Spleen (tissue), 11 donors: ENCODE data around the gene MRAP. TPM values are rescaled to one million over a fixed set of nuclear protein-coding genes. Genes with fewer than 3 reads are reported as not detected.
A peak's percentile ranks its signal among the peaks of the same experiment; 100 is the strongest.

Experiments used
- DNase-seq: peaks from one replicate; pipeline ENCODE4 v3.0.0-alpha.2; 2020
- H3K27ac ChIP-seq, 8 donors: fragments of 200-600 bp; sonication (generic) in 7 of 8; 1 replicate in 4 of 8; 2 replicates in 4 of 8; pipeline versions ENCODE4 v1.5.0 to v1.8.0; 2016 to 2021; ENCODE audit warnings: inconsistent platforms in 4 of 8, mild to moderate bottlenecking in 4 of 8, moderate library complexity in 1 of 8
- H3K27me3 ChIP-seq, 7 donors: fragments of 200-600 bp; sonication (generic) in 6 of 7; replicated peaks in 1 of 7; 1 replicate in 4 of 7; 2 replicates in 3 of 7; pipeline versions ENCODE4 v1.5.0 to v1.8.0; 2016 to 2021; ENCODE audit warnings: inconsistent platforms in 3 of 7, mild to moderate bottlenecking in 1 of 7
- H3K36me3 ChIP-seq, 6 donors: fragments of 200-600 bp; sonication (generic) in 5 of 6; 1 replicate in 4 of 6; 2 replicates in 2 of 6; pipeline versions ENCODE4 v1.5.0 to v1.8.0; 2016 to 2021; ENCODE audit warnings: inconsistent platforms in 2 of 6
- H3K4me1 ChIP-seq, 6 donors: fragments of 200-600 bp; sonication (generic) in 5 of 6; 1 replicate in 3 of 6; 2 replicates in 3 of 6; pipeline versions ENCODE4 v1.5.0 to v1.8.0; 2016 to 2021; ENCODE audit warnings: inconsistent platforms in 3 of 6
- H3K4me3 ChIP-seq, 8 donors: fragments of 200-600 bp; sonication (generic) in 7 of 8; 1 replicate in 4 of 8; 2 replicates in 4 of 8; pipeline versions ENCODE4 v1.5.0 to v1.8.0; 2016 to 2021; ENCODE audit warnings: inconsistent platforms in 4 of 8, mild to moderate bottlenecking in 4 of 8, moderate library complexity in 2 of 8
- H3K9me3 ChIP-seq, 8 donors: fragments of 200-600 bp; sonication (generic) in 7 of 8; 1 replicate in 4 of 8; 2 replicates in 4 of 8; pipeline versions ENCODE4 v1.5.0 to v1.8.0; 2016 to 2021; ENCODE audit warnings: inconsistent platforms in 4 of 8
- CTCF ChIP-seq, 11 experiments: fragments of 200-600 bp in 7 of 11; fragments of 450-650 bp in 4 of 11; sonication (generic) in 4 of 11; IDR thresholded peaks in 8 of 11; conservative IDR thresholded peaks in 3 of 11; 1 replicate in 7 of 11; 2 replicates in 4 of 11; pipeline versions ENCODE4 v1.4.0 to v1.8.0; 2016 to 2021; ENCODE audit warnings: antibody characterized with exemption in 11 of 11, inconsistent platforms in 4 of 11, mild to moderate bottlenecking in 1 of 11
- POLR2A ChIP-seq, 3 donors: fragments of 450-650 bp; IDR thresholded peaks; one replicate each; pipeline ENCODE4 v1.5.1; 2017; ENCODE audit warnings: antibody characterized with exemption in 3 of 3, mild to moderate bottlenecking in 1 of 3
- POLR2AphosphoS5 ChIP-seq, 3 donors: sonication (generic); formaldehyde crosslinking; IDR thresholded peaks; one replicate each; pipeline ENCODE4 v1.5.1; 2017; ENCODE audit warnings: antibody characterized with exemption in 3 of 3
- WGBS, 5 donors: extraction: QIAGEN DNeasy Blood & Tissue Kit in 3 of 5; methylation state at CpG; one replicate each; pipeline versions ENCODE4 v1.1.5 to v1.1.7; 2013 to 2018; 5-methylcytosine and 5-hydroxymethylcytosine counted together
- intact Hi-C: fragments of 100-400 bp; cut with DNase I; formaldehyde crosslinking; loops from one replicate; pipeline ENCODE4 v1.15.0; 2023; ENCODE audit warnings: low total_unique reads
- polyA plus RNA-seq, 3 donors: library from polyadenylated mRNA; stranded (reverse); fragments of 200-250 nt; gene quantifications; one replicate each; pipeline ENCODE4 v1.2.1, GENCODE V29; 2013
- total RNA-seq, 7 donors: library from RNA; depleted of rRNA in 3 of 7; stranded (reverse); fragments of >200 nt in 3 of 7; fragmentation: NEBNext Ultra II Directional in 4 of 7; extraction: Animal tissue kit (Norgen Biotek cat#: 25700) in 4 of 7; gene quantifications; one replicate each; pipeline versions ENCODE4 v1.1.0 to v1.2.1, GENCODE V29; 2016 to 2021
- donor health status: healthy with polysubstance abuse.
- donor health status: DM: no; HTN: no; CAD: no; lungs with moderate emphysema.
- donor health status: DM: no; HTN: no; CAD: no.
- donor health status: Bipolar disorder and iron deficiency.
- donor health status: healthy.
- donor health status: DM: no; HTN: no; CAD: no.
- donor health status: DM: yes; HTN: yes; CAD: no.

Gene MRAP
- total and polyA plus RNA-seq, 10 donors: 0.09 TPM; not detected in 9

GRCh38 chr21:32329331-32329730 lies 30.7 kb downstream of the MRAP start:
- intact Hi-C loops: no loop called here
- H3K27me3 ChIP-seq: no peaks in the 10 kb centered on the region
- WGBS, 5 donors: 79 to 86% (median 81%) methylated on average over 2 of the region's 2 CpGs
- peaks cover 0 to 97% (median 66%) of the 10 kb centered on the region in 6 donors for H3K36me3 ChIP-seq
- peaks cover 0 to 12% (median 0%) of the 10 kb centered on the region in 6 donors for H3K4me1 ChIP-seq
- no peak overlapping the region for H3K4me3 ChIP-seq
- peak overlapping the region in 6 of 8 donors; percentile 34 to 68 (median 46) for H3K27ac ChIP-seq
- DNase-seq: no peak
- TF ChIP-seq CTCF (IDR thresholded peaks at IDR 0.05 in 8 of 11, conservative IDR thresholded peaks at IDR 0.05 in 3 of 11) (no peak), POLR2A (IDR thresholded peaks at IDR 0.05) (no peak), POLR2AphosphoS5 (IDR thresholded peaks at IDR 0.05) (no peak)
- H3K9me3 ChIP-seq: no peaks in the 10 kb centered on the region

- no peak overlapping the region for H3K4me3 ChIP-seq
- DNase-seq: no peak
- H3K27me3 ChIP-seq: no peaks in the 10 kb centered on the region
- H3K4me1 ChIP-seq: peaks cover 0 to 12% (median 0%) of the 10 kb centered on the region in 6 donors
- TF ChIP-seq POLR2A (IDR thresholded peaks at IDR 0.05) (no peak), CTCF (IDR thresholded peaks at IDR 0.05 in 8 of 11, conservative IDR thresholded peaks at IDR 0.05 in 3 of 11) (no peak), POLR2AphosphoS5 (IDR thresholded peaks at IDR 0.05) (no peak)
- peaks cover 0 to 97% (median 66%) of the 10 kb centered on the region in 6 donors for H3K36me3 ChIP-seq
- peak overlapping the region in 1 of 8 donors; percentile 42 for H3K27ac ChIP-seq
- intact Hi-C loops: no loop called here
- WGBS, 5 donors: 77 to 91% (median 78%) methylated on average over 3 of the region's 3 CpGs
- H3K9me3 ChIP-seq: no peaks in the 10 kb centered on the region
Observed at GRCh38 chr21:32329776-32330175, 31.1 kb downstream of the MRAP start.

GRCh38 chr21:32330784-32331311 lies 32.2 kb downstream of the MRAP start:
- Histone ChIP-seq H3K27me3 (no peaks in the 10 kb centered on the region), H3K4me3 (no peak overlapping the region), H3K4me1 (peaks cover 0 to 12% (median 0%) of the 10 kb centered on the region in 6 donors), H3K9me3 (no peaks in the 10 kb centered on the region), H3K36me3 (peaks cover 0 to 97% (median 68%) of the 10 kb centered on the region in 6 donors), H3K27ac (no peak overlapping the region)
- intact Hi-C loops: no loop called here
- WGBS, 5 donors: 96 to 98% (median 98%) methylated on average over 4 of the region's 4 CpGs
- TF ChIP-seq POLR2A (IDR thresholded peaks at IDR 0.05) (no peak), CTCF (IDR thresholded peaks at IDR 0.05 in 8 of 11, conservative IDR thresholded peaks at IDR 0.05 in 3 of 11) (no peak), POLR2AphosphoS5 (IDR thresholded peaks at IDR 0.05) (no peak)
- DNase-seq: no peak

- no peak for DNase-seq
- Histone ChIP-seq H3K4me1 (peaks cover 0 to 12% (median 0%) of the 10 kb centered on the region in 6 donors), H3K27me3 (no peaks in the 10 kb centered on the region), H3K27ac (no peak overlapping the region), H3K36me3 (peaks cover 0 to 97% (median 68%) of the 10 kb centered on the region in 6 donors), H3K9me3 (no peaks in the 10 kb centered on the region), H3K4me3 (no peak overlapping the region)
- intact Hi-C loops: no loop called here
- WGBS, 5 donors: 91 to 96% (median 96%) methylated on average over 9 of the region's 9 CpGs
- no peak for TF ChIP-seq CTCF (IDR thresholded peaks at IDR 0.05 in 8 of 11, conservative IDR thresholded peaks at IDR 0.05 in 3 of 11)
- no peak for TF ChIP-seq POLR2A (IDR thresholded peaks at IDR 0.05)
- no peak for TF ChIP-seq POLR2AphosphoS5 (IDR thresholded peaks at IDR 0.05)
Observed at GRCh38 chr21:32331444-32332305, 33.0 kb downstream of the MRAP start.
